Adrenal gland (tissue), 12 donors: Measurements from ENCODE around the gene ZBTB5. TPM values are rescaled to one million over a fixed set of nuclear protein-coding genes. Genes with fewer than 3 reads are reported as not detected.

Experiments
- DNase-seq, 7 donors: peaks; one replicate each; pipeline ENCODE4 v3.0.0-alpha.2; 2019 to 2020
- H3K27ac ChIP-seq, 5 donors: fragments of 200-600 bp; sonication (generic) in 4 of 5; 1 replicate in 3 of 5; 2 replicates in 2 of 5; pipeline versions ENCODE4 v1.5.1 to v1.8.0; 2016 to 2020; ENCODE audit warnings: mild to moderate bottlenecking in 1 of 5
- H3K27me3 ChIP-seq: fragments of 200-600 bp; 2 replicates; pipeline ENCODE4 v1.8.0; 2021
- H3K36me3 ChIP-seq, 2 donors: fragments of 200-600 bp; replicated peaks in 1 of 2; 1 replicate in 1 of 2; 2 replicates in 1 of 2; pipeline versions ENCODE4 v1.5.1 to v1.8.0; 2018 to 2022
- H3K4me1 ChIP-seq, 2 donors: fragments of 200-600 bp; replicated peaks in 1 of 2; 1 replicate in 1 of 2; 2 replicates in 1 of 2; pipeline versions ENCODE4 v1.5.1 to v1.8.0; 2018 to 2021
- H3K4me3 ChIP-seq, 4 donors: fragments of 200-600 bp; sonication (generic) in 3 of 4; one replicate each; pipeline ENCODE4 v1.5.1; 2016 to 2018
- H3K9me3 ChIP-seq, 3 donors: fragments of 200-600 bp; sonication (generic) in 1 of 3; replicated peaks in 1 of 3; 1 replicate in 2 of 3; 2 replicates in 1 of 3; pipeline versions ENCODE4 v1.5.1 to v1.8.0; 2016 to 2021
- POLR2A ChIP-seq, 2 donors: fragments of 450-650 bp; IDR thresholded peaks; one replicate each; pipeline ENCODE4 v1.6.1; 2017; ENCODE audit warnings: antibody characterized with exemption in 2 of 2, mild to moderate bottlenecking in 2 of 2, moderate library complexity in 1 of 2
- WGBS, 4 donors: extraction: QIAGEN DNeasy Blood & Tissue Kit in 2 of 4; methylation state at CpG; one replicate each; pipeline versions ENCODE4 v1.1.5 to v1.1.7; 2013 to 2017; 5-methylcytosine and 5-hydroxymethylcytosine counted together
- intact Hi-C, 2 donors: fragments of 100-400 bp; cut with DNase I; formaldehyde crosslinking; loops; one replicate each; pipeline versions ENCODE4 v1.14.1 to v1.15.0; 2022 to 2023
- polyA plus RNA-seq, 3 donors: library from polyadenylated mRNA; stranded (reverse); fragments of 200-250 nt in 2 of 3; fragments of 350-450 nt in 1 of 3; fragmentation: Illumina TruSeq in 1 of 3; extraction: RNeasy Lipid Tissue Mini Kit (QIAGEN cat#74804) in 1 of 3; gene quantifications; one replicate each; pipeline ENCODE4 v1.2.3, GENCODE V29; 2013 to 2014
- total RNA-seq, 9 donors: library from RNA; depleted of rRNA in 4 of 9; stranded (reverse); fragments of >200 nt in 4 of 9; fragments of 120-200 nt in 1 of 9; fragmentation: NEBNext Ultra II Directional in 1 of 9; extraction: Animal tissue kit (Norgen Biotek cat#: 25700) in 1 of 9; gene quantifications; one replicate each; pipeline versions ENCODE4 v1.1.0 to v1.2.4, GENCODE V29; 2013 to 2023
- TF ChIP-seq, protein P1 (sequence below), 6 experiments: fragments of 450-650 bp in 4 of 6; fragments of 200-600 bp in 2 of 6; sonication (generic) in 1 of 6; IDR thresholded peaks; 1 replicate in 5 of 6; 2 replicates in 1 of 6; pipeline versions ENCODE4 v1.5.1 to v1.8.0; 2016 to 2021; ENCODE audit warnings: antibody characterized with exemption in 6 of 6, mild to moderate bottlenecking in 2 of 6, moderate library complexity in 1 of 6
- donor health status: healthy with polysubstance abuse.
- donor health status: Bipolar disorder and iron deficiency.
- donor health status: DM: yes; HTN: yes; CAD: no.
- donor health status: DM: no; HTN: no; CAD: no.
- donor health status: DM: no; HTN: no; CAD: no.
- donor health status: DM: yes; HTN: yes; CAD: no.

Gene ZBTB5
- total and polyA plus RNA-seq, 12 donors = 2.3 to 19.6 (median 10.6) TPM

DNA sequence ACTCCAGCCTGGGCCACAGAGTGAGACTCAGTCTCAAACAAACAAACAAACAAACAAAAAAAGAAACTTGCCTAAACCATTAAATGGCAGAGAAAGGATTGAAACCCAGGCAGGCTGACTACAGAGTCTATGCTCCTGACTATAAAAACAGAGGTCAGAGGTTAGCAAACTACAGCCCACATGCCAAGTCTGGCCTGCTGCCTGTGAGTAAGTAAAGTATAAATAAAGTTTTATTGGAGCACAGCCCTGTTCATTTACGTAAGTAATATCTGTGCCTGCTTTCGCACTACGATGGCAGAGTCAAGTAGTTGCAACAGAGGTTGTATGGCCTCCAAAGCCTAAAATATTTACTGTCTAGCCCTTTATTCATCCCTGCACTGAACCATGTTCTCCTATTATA, 32.1 kb upstream of the ZBTB5 start:
- intact Hi-C loops = no loop called here
- no peaks in the 10 kb centered on the region for H3K9me3 ChIP-seq
- H3K27ac ChIP-seq = no peak overlapping the region
- DNase-seq = no peak
- H3K27me3 ChIP-seq = no peaks in the 10 kb centered on the region
- H3K4me1 ChIP-seq = peaks cover 0 to 7% of the 10 kb centered on the region in 2 donors
- peaks cover 0 to 71% of the 10 kb centered on the region in 2 donors for H3K36me3 ChIP-seq
- H3K4me3 ChIP-seq = no peak overlapping the region
- TF ChIP-seq, protein P1, sequence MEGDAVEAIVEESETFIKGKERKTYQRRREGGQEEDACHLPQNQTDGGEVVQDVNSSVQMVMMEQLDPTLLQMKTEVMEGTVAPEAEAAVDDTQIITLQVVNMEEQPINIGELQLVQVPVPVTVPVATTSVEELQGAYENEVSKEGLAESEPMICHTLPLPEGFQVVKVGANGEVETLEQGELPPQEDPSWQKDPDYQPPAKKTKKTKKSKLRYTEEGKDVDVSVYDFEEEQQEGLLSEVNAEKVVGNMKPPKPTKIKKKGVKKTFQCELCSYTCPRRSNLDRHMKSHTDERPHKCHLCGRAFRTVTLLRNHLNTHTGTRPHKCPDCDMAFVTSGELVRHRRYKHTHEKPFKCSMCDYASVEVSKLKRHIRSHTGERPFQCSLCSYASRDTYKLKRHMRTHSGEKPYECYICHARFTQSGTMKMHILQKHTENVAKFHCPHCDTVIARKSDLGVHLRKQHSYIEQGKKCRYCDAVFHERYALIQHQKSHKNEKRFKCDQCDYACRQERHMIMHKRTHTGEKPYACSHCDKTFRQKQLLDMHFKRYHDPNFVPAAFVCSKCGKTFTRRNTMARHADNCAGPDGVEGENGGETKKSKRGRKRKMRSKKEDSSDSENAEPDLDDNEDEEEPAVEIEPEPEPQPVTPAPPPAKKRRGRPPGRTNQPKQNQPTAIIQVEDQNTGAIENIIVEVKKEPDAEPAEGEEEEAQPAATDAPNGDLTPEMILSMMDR (IDR thresholded peaks at IDR 0.05) = no peak
- no peak for TF ChIP-seq POLR2A (IDR thresholded peaks at IDR 0.05)
- 95 to 99% (median 96%) methylated on average over 3 of the region's 3 CpGs for WGBS, 4 donors

DNA sequence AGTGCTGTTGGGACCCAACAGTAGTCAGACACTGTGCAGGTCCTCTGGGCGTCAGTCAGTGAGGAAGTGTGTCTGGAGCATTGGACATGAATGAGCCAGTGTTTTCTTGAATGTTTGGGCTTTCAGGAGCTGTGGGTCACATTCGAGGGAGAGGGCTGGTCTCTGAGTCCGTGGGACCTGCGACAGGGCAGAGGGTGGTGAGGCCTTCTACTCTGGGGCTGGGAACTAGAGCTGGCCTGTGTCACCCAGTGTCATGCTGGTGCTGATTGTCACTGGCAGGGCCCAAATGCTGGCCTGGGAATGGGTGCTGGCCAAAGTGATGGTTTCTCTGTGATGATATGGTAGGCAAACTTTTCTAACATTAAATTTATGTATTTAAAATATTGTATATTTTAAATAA, 30.8 kb upstream of the ZBTB5 start:
- Histone ChIP-seq H3K27ac (no peak overlapping the region), H3K4me3 (no peak overlapping the region), H3K36me3 (peaks cover 0 to 68% of the 10 kb centered on the region in 2 donors), H3K27me3 (no peaks in the 10 kb centered on the region), H3K4me1 (peaks cover 0 to 6% of the 10 kb centered on the region in 2 donors), H3K9me3 (no peaks in the 10 kb centered on the region)
- TF ChIP-seq POLR2A (IDR thresholded peaks at IDR 0.05) = no peak
- TF ChIP-seq, protein P1 (IDR thresholded peaks at IDR 0.05) = no peak
- 63 to 93% (median 74%) methylated on average over 1 to 4 of the region's 4 CpGs for WGBS, 4 donors
- peak in 1 of 7 donors; percentile 11 for DNase-seq
- intact Hi-C loops = no loop called here

DNA sequence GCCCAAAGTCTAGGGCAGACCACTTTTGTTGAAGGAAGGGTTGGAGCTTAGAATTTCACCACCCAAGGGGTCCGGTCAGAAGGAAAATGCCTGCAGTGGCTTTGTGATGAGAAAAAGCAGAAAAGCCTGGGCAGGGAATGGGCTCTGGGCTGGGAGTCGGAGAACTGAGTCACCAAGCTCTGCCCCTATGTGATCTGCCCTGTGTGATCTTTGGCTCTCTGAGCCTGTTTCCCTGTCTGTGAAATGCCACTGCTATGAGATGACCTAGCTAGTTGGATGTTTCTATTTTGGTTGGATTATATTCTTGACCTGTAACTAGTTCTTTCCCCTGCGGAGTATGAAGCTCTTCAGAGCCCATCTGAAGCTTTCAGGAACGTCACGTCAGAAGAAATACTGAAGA, 30.3 kb upstream of the ZBTB5 start:
- intact Hi-C loops = no loop called here
- DNase-seq = no peak
- WGBS, 4 donors = 90 to 98% (median 94%) methylated on average over 5 of the region's 5 CpGs
- H3K36me3 ChIP-seq = peaks cover 0 to 68% of the 10 kb centered on the region in 2 donors
- no peak overlapping the region for H3K4me3 ChIP-seq
- H3K9me3 ChIP-seq = no peaks in the 10 kb centered on the region
- H3K27me3 ChIP-seq = no peaks in the 10 kb centered on the region
- no peak overlapping the region for H3K27ac ChIP-seq
- TF ChIP-seq, protein P1 (IDR thresholded peaks at IDR 0.05) = no peak
- TF ChIP-seq POLR2A (IDR thresholded peaks at IDR 0.05) = no peak
- peaks cover 0 to 6% of the 10 kb centered on the region in 2 donors for H3K4me1 ChIP-seq

DNA sequence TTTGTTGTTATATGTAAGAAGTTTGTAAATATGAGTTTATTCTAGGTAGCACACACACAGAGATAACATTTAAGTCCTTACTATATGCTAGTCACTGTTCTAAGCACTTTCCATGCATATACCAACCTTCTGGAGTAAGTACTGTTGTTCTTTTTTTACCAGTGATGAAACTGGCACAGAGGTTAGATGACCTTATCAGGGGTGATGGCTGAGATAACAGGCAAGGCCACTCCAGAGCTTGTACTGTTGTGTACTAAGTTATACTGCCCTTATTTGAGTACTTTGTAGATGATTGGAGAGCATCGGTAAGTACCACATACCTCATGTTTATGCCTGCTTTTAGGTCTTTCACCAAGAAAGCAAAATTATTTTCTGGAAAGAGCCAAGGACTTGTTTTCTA, 26.7 kb upstream of the ZBTB5 start:
- WGBS, 4 donors = 37 to 58% (median 44%) methylated on average over 1 of the region's 1 CpG
- peak in 2 of 7 donors; percentile 32 to 49 for DNase-seq
- H3K36me3 ChIP-seq = peaks cover 0 to 51% of the 10 kb centered on the region in 2 donors
- H3K27me3 ChIP-seq = no peaks in the 10 kb centered on the region
- peaks cover 8 to 19% of the 10 kb centered on the region in 2 donors for H3K4me1 ChIP-seq
- intact Hi-C loops = no loop called here
- no peak overlapping the region for H3K4me3 ChIP-seq
- no peak for TF ChIP-seq POLR2A (IDR thresholded peaks at IDR 0.05)
- TF ChIP-seq, protein P1 (IDR thresholded peaks at IDR 0.05) = no peak
- no peak overlapping the region for H3K27ac ChIP-seq
- no peaks in the 10 kb centered on the region for H3K9me3 ChIP-seq
